Measurements from ENCODE around the gene COG4.

Gene COG4

DNA sequence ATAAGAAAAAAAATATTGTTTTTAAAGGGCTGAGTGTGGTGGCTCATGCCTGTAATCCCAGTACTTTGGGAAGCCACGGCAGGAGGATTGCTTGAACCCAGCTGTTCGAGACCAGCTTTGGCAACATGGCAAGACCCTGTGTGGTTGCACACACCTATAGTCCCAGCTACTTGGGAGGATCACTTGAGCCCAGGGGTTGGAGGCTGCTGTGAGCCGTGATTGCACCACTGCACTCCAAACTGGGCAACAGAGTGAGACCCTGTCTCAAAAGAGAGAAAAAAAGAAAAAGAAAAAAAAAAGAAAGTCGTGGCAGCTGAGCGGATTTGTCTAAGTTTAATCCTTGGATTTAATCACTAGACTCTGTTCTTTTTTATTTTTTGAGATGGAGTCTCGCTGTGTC, 75.3 kb downstream of the COG4 start:
- Histone ChIP-seq H3K4me3 (ENCODE audit: low read length) (no peak overlapping the region), H3K9ac (ENCODE audit: low read length) (no peak overlapping the region), H4K20me1 (ENCODE audit: insufficient read depth, low read length) (no peaks in the 10 kb centered on the region), H3K36me3 (replicated peaks; ENCODE audit: low read depth, low read length) (no peaks in the 10 kb centered on the region), H3K27ac (ENCODE audit: low read length) (no peak overlapping the region), H3K27me3 (ENCODE audit: low read depth, low read length) (no peaks in the 10 kb centered on the region), H3K9me3 (ENCODE audit: insufficient read depth, low read length) (no peaks in the 10 kb centered on the region), H3K79me2 (ENCODE audit: low read length) (no peaks in the 10 kb centered on the region), H3K4me1 (ENCODE audit: low read length) (no peaks in the 10 kb centered on the region), H2AFZ (ENCODE audit: low read depth, low read length) (no peak overlapping the region), H3K4me2 (ENCODE audit: low read length) (no peak overlapping the region)
- no peak for TF ChIP-seq EZH2phosphoT487 (IDR thresholded peaks at IDR 0.05; ENCODE audit: low read depth)
- TF ChIP-seq, protein P1, sequence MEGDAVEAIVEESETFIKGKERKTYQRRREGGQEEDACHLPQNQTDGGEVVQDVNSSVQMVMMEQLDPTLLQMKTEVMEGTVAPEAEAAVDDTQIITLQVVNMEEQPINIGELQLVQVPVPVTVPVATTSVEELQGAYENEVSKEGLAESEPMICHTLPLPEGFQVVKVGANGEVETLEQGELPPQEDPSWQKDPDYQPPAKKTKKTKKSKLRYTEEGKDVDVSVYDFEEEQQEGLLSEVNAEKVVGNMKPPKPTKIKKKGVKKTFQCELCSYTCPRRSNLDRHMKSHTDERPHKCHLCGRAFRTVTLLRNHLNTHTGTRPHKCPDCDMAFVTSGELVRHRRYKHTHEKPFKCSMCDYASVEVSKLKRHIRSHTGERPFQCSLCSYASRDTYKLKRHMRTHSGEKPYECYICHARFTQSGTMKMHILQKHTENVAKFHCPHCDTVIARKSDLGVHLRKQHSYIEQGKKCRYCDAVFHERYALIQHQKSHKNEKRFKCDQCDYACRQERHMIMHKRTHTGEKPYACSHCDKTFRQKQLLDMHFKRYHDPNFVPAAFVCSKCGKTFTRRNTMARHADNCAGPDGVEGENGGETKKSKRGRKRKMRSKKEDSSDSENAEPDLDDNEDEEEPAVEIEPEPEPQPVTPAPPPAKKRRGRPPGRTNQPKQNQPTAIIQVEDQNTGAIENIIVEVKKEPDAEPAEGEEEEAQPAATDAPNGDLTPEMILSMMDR (IDR thresholded peaks at IDR 0.05; ENCODE audit: low read depth, low read length), result no peak

DNA sequence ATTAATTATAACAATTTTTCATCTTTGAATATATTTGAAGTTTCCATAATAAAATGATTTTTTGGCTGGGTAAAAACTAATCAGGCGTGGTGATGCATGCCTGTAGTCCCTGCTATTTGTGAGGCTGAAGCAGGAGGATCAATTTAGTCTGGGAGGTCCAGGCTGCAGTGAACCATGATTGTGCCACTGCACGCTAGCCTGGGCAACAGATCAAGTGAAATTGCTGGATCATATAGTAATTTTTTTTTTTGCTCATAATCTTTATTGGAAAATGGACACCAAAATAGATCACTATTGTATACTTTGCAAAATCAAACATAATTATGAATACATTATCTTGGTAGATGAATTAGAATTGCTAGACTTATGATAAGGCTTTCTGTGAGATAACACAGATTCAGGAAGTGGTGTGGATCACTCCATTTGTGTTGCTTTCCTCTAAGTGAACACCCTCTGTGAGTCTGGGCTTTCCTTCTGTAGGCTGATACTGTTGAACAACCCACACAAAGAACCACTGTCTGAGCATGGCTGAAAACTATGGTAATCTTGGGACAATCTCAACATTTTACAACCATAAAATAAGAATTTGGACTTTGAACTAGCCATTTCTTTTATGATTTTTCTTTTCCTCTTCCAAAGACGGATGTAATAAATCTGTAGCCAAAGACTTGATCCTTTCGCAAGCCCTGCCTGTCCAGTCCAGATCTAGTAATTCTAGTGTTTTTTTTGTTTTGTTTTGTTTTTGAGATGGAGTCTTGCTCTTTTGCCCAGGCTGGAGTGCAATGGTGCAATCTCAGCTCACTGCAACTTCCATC, 78.9 kb downstream of the COG4 start:
- no peak for TF ChIP-seq EZH2phosphoT487 (IDR thresholded peaks at IDR 0.05; ENCODE audit: low read depth)
- TF ChIP-seq, protein P1 (IDR thresholded peaks at IDR 0.05; ENCODE audit: low read depth, low read length), result no peak
- no peak overlapping the region for H3K9ac ChIP-seq (ENCODE audit: low read length)
- H3K4me1 ChIP-seq (ENCODE audit: low read length), result peaks cover 6% of the 10 kb centered on the region
- no peak overlapping the region for H3K4me3 ChIP-seq (ENCODE audit: low read length)
- no peaks in the 10 kb centered on the region for H3K79me2 ChIP-seq (ENCODE audit: low read length)
- no peak overlapping the region for H2AFZ ChIP-seq (ENCODE audit: low read depth, low read length)
- H3K4me2 ChIP-seq (ENCODE audit: low read length), result no peak overlapping the region
- H4K20me1 ChIP-seq (ENCODE audit: insufficient read depth, low read length), result no peaks in the 10 kb centered on the region
- no peaks in the 10 kb centered on the region for H3K9me3 ChIP-seq (ENCODE audit: insufficient read depth, low read length)
- no peaks in the 10 kb centered on the region for H3K36me3 ChIP-seq (replicated peaks; ENCODE audit: low read depth, low read length)
- no peak overlapping the region for H3K27ac ChIP-seq (ENCODE audit: low read length)
- no peaks in the 10 kb centered on the region for H3K27me3 ChIP-seq (ENCODE audit: low read depth, low read length)

DNA sequence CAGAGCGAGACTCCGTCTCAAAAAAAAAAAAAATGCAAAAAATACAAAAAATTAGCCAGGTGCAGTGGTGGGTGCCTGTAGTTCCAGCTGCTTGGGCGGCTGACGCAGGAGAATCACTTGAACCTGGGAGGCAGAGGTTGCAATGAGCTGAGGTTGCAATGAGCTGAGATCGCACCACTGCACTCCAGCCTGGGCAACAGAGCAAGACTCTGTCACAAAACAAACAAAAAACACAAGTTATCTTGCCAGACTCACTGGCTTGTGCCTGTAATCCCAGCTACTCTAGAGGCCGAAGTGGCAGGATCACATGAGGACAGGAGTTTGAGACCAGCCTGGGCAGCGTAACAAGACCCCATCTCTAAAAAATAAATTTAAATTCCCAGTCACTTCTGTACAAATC, 81.0 kb downstream of the COG4 start:
- Histone ChIP-seq H3K27me3 (ENCODE audit: low read depth, low read length) (no peaks in the 10 kb centered on the region), H3K9ac (ENCODE audit: low read length) (no peak overlapping the region), H3K9me3 (ENCODE audit: insufficient read depth, low read length) (no peaks in the 10 kb centered on the region), H3K36me3 (replicated peaks; ENCODE audit: low read depth, low read length) (no peaks in the 10 kb centered on the region), H3K79me2 (ENCODE audit: low read length) (peaks cover 14% of the 10 kb centered on the region), H3K4me3 (ENCODE audit: low read length) (no peak overlapping the region), H3K4me1 (ENCODE audit: low read length) (peaks cover 6% of the 10 kb centered on the region), H3K27ac (ENCODE audit: low read length) (no peak overlapping the region), H3K4me2 (ENCODE audit: low read length) (no peak overlapping the region), H4K20me1 (ENCODE audit: insufficient read depth, low read length) (no peaks in the 10 kb centered on the region), H2AFZ (ENCODE audit: low read depth, low read length) (no peak overlapping the region)
- TF ChIP-seq, protein P1 (IDR thresholded peaks at IDR 0.05; ENCODE audit: low read depth, low read length), result no peak
- TF ChIP-seq EZH2phosphoT487 (IDR thresholded peaks at IDR 0.05; ENCODE audit: low read depth), result no peak

DNA sequence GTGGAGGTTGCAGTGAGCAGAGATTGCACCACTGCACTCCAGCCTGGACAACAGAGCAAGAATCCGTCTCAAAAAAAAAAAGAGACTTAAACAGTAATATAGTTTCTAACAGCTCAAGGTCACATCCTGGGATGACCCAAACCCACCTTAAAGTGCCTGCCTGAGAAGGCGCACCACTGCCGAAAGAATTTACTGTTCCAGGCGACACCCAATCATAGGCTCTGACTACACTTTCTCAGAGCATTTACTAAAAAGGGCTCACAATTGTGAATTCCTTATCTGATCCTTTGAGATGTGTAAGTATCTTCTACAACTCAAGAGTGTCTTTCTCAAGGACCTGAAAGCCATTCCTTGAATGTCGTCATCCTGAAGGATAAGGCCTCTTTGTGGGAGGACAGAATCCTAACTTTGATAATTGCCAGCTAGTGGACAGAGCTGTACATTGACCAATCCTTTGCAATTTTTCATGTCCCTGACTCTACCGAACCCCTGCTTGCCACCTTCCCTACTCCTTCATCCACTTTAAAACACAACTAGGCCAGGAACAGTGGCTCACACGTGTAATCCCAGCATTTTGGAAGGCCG, 81.9 kb downstream of the COG4 start:
- H3K27ac ChIP-seq (ENCODE audit: low read length), result no peak overlapping the region
- H3K79me2 ChIP-seq (ENCODE audit: low read length), result peaks cover 23% of the 10 kb centered on the region
- H2AFZ ChIP-seq (ENCODE audit: low read depth, low read length), result no peak overlapping the region
- H3K4me3 ChIP-seq (ENCODE audit: low read length), result no peak overlapping the region
- no peaks in the 10 kb centered on the region for H3K9me3 ChIP-seq (ENCODE audit: insufficient read depth, low read length)
- H3K36me3 ChIP-seq (replicated peaks; ENCODE audit: low read depth, low read length), result no peaks in the 10 kb centered on the region
- H3K9ac ChIP-seq (ENCODE audit: low read length), result no peak overlapping the region
- H4K20me1 ChIP-seq (ENCODE audit: insufficient read depth, low read length), result peaks cover 7% of the 10 kb centered on the region
- H3K4me2 ChIP-seq (ENCODE audit: low read length), result no peak overlapping the region
- H3K27me3 ChIP-seq (ENCODE audit: low read depth, low read length), result no peaks in the 10 kb centered on the region
- no peak for TF ChIP-seq EZH2phosphoT487 (IDR thresholded peaks at IDR 0.05; ENCODE audit: low read depth)
- TF ChIP-seq, protein P1 (IDR thresholded peaks at IDR 0.05; ENCODE audit: low read depth, low read length), result no peak
- peaks cover 15% of the 10 kb centered on the region for H3K4me1 ChIP-seq (ENCODE audit: low read length)
